ENCODE data around the gene SIPA1L3. TPM values are rescaled to one million over a fixed set of nuclear protein-coding genes. Genes with fewer than 3 reads are reported as not detected.

The SIPA1L3 gene
- total RNA-seq, 1 donor, result 28.9 TPM

DNA sequence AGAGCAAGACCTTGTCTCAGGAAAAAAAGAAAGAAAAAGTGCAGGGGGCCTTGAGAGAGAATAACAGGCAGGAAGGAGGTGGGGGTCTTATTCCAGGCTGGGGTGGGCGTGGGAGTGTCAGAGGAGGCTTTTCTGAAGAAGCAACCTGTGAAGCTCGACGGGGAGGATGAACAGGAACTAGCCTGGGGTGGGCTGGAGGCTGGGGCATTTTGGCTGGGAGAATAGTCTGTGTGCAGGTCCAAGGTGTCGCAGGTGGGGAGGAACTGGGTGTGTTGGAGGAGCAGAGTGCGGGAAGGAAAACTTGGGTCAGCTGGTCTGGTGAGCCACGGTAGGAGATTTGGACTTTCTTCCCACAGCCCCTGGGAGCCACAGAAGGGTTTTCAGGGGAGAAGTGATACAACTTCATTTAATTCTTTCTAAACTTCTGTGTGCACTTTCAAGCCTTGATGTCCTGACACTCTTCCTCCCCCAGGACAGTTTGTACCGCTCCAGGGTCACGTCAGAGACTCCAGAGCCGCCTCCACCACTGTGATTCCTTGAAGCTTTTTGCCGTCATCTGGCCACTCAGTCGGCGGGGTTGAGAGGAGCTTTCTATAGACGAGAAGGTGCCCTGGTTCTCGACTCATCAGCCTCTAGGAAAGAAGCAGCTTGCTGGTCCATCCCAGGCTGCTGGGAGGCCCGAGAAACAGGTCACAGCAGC, 138.7 kb downstream of the SIPA1L3 start:
- H3K4me3 ChIP-seq (ENCODE audit: low read depth, low read length), result no peak overlapping the region
- TF ChIP-seq, protein P1, sequence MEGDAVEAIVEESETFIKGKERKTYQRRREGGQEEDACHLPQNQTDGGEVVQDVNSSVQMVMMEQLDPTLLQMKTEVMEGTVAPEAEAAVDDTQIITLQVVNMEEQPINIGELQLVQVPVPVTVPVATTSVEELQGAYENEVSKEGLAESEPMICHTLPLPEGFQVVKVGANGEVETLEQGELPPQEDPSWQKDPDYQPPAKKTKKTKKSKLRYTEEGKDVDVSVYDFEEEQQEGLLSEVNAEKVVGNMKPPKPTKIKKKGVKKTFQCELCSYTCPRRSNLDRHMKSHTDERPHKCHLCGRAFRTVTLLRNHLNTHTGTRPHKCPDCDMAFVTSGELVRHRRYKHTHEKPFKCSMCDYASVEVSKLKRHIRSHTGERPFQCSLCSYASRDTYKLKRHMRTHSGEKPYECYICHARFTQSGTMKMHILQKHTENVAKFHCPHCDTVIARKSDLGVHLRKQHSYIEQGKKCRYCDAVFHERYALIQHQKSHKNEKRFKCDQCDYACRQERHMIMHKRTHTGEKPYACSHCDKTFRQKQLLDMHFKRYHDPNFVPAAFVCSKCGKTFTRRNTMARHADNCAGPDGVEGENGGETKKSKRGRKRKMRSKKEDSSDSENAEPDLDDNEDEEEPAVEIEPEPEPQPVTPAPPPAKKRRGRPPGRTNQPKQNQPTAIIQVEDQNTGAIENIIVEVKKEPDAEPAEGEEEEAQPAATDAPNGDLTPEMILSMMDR (IDR thresholded peaks at IDR 0.05; ENCODE audit: insufficient read depth, low read length), result no peak
- DNase-seq (ENCODE audit: low read depth), result no peak

DNA sequence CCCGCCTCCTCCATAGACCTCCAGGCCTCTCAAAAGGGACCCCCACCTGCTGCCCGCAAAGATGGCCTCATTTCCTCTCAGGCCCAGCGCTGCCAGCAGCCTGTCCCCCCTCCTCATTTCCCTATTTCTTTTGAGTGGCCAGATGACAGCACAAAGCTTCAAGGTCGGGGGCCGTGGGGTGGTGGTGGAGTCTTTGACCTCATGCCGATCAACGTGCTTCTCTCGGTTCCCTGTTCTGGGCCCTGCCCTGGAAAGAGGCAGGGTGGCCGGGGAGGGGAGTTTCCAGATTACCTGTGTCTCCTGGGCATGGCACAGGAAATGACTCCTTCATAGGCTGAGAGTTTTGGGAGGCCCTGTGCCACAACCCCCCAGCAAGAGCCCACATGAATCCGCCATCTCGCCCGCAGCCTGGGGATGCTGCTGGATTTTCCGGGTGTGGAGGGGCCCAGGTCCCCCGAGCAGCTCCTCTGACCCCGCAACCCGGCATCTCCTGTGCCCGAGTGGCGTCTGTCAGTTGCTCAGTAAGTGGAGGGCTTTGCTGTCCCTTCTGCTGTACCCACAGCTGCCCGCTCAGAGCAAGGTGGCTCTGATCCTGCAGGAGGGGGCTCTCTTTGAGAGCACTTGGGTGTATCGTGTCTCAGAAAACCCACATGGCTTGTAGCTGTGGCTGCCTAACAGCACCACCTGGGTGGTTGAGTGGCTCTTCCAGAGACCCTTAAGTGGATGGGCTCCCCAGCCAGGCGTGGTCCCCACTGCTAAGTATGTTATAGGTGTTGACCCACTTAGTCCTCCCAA, 139.4 kb downstream of the SIPA1L3 start:
- TF ChIP-seq, protein P1 (IDR thresholded peaks at IDR 0.05; ENCODE audit: insufficient read depth, low read length), result no peak
- DNase-seq (ENCODE audit: low read depth), result no peak
- H3K4me3 ChIP-seq (ENCODE audit: low read depth, low read length), result no peak overlapping the region

DNA sequence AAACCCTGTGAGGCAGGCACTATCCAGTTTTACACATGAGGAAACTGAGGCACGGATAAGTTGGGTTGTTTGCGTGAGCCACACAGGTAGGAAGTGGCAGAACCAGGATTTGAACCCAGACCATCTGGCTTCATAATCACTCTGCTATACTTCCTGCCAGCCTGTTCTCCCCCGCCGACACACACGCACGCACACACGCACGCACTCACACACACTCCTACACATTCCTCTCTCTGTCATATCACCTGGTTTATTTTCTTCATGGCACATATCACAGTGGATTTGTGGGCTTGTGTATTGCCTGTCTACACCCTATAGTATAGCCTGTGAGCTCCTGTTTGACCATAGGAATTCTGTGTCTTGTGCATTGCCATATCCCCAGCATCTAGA, 140.0 kb downstream of the SIPA1L3 start:
- no peak overlapping the region for H3K4me3 ChIP-seq (ENCODE audit: low read depth, low read length)
- TF ChIP-seq, protein P1 (IDR thresholded peaks at IDR 0.05; ENCODE audit: insufficient read depth, low read length), result no peak
- no peak for DNase-seq (ENCODE audit: low read depth)

DNA sequence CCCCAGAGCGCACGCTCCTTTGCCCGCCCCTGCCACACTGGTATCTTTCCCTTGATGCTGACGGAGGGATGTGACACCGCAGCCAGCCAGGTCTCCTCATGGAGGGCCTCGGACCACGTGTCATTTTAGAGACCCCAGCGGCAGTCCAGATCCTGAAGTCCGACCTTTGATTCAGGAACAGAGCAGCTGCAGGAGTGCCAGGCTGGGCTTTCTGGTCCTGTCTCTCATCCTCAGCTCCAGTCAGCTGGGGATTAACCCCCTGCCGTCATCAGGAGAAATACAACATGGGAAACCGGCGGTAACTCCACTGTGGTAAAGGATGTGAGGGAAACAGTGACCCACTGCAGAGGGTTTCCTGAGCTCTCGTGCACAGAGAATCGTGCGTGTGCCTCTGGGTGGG, 140.6 kb downstream of the SIPA1L3 start:
- no peak overlapping the region for H3K4me3 ChIP-seq (ENCODE audit: low read depth, low read length)
- DNase-seq (ENCODE audit: low read depth), result no peak
- TF ChIP-seq, protein P1 (IDR thresholded peaks at IDR 0.05; ENCODE audit: insufficient read depth, low read length), result no peak

DNA sequence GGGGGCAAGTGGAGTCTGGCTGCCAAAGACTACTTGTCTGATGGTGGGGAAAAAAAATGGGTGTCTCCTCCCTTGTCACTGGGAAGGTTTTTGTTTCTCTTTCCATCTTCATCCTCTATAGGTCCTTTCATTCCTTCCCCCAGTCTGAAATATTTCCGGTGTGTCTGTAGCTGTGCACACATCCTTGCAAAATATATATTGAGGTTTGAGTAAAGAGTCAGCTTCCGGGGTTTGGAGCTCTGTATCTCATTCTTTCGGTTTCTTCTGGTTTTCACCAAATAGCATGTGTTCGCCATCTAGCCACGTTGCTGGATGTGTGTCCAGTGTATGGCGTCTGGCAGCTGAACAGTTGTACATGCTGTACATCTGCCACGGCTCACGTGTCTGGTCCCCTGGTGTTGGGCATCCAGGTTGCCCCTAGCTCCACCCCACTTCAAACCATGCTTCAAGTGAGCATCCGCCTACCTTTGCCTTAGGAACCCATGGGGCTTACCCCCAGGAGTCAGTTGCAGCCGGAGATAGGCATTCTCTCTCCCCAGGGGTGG, 142.2 kb downstream of the SIPA1L3 start:
- H3K4me3 ChIP-seq (ENCODE audit: low read depth, low read length), result no peak overlapping the region
- no peak for DNase-seq (ENCODE audit: low read depth)
- TF ChIP-seq, protein P1 (IDR thresholded peaks at IDR 0.05; ENCODE audit: insufficient read depth, low read length), result no peak

DNA sequence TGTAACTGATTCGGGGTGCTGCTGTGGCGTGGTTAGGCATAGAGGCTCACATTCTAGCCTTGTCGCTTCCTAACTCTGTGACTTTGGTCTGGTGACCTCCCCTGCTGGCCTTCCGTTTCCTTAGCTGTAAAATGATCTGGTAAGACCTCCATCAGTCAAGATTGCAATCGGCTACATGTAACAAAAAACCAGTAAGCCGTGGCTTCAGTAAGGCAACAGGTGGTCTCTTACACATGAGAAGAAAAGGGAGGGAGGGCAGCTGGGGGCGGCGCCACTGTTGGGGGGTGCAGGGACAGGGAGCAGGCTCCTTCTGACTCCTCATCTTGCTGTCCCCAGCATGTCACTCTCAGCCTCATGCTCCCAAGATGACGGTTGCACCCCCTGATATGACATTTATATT, 148.0 kb downstream of the SIPA1L3 start:
- no peak for DNase-seq (ENCODE audit: low read depth)
- no peak overlapping the region for H3K4me3 ChIP-seq (ENCODE audit: low read depth, low read length)
- TF ChIP-seq, protein P1 (IDR thresholded peaks at IDR 0.05; ENCODE audit: insufficient read depth, low read length), result no peak

Data from fibroblast of the aortic adventitia (primary cell).